Activated naive CD8-positive, alpha-beta T cell treated with anti-CD3 and anti-CD28 coated beads, Interleukin-2, amount 50 U/mL, for 16 hours (primary cell): ENCODE measurements around the gene UBAC1.

Source experiments
- DNase-seq: peaks from one replicate; pipeline ENCODE4 v3.0.0-alpha.2; 2020; ENCODE audit warnings: low read depth, low spot score

UBAC1 gene

DNA sequence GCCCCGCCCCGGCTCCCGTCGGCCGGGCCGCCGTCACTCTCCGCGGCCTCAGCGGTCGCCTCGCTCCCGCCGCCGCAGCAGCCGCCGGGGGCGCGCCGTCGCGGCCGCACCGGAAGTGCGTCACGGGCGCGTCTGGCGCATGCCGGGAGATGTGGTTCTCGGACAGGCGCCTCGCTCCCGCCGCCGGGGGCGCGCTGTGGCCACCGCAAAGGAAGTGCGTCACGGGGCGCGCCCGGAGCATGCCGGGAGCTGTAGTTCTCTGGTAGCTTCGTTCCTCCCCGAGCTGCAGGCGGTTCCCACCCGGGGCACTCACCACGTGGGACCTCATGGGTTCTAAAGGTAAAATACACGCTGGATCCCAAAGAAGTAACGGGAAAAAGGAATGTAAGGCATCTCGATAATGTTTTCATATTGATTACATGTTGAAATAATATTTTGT, at the start of gene UBAC1:
Gene UBAC1 (minus strand): TSS at position 97 of the 439 bp plus-strand sequence. CDS start 211 bp downstream, outside the sequence.
- peak; percentile 89 for DNase-seq

- DNase-seq, result no peak
These were observed 49.6 kb upstream of the UBAC1 start for GRCh38 chr9:136010615-136011361.

GRCh38 chr9:136010176-136010575, 49.0 kb upstream of the UBAC1 start:
- DNase-seq, result no peak

- DNase-seq, result no peak
These were observed 48.3 kb upstream of the UBAC1 start for GRCh38 chr9:136009516-136009915.

DNA sequence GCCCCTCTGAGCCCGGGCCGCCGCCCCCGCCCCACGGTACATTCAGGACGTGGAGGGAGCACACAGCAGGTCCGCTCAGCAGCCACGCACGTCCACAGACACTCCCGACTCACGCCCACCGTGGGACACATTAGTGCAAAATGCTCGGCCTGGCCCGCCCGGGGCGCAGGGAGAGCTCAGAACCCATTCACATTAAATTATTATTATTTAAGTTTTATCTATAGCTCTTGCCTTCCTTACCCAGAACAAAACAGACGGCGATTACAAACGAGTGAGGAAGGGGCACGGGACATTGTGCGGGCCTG, 47.5 kb upstream of the UBAC1 start:
- no peak for DNase-seq

DNA sequence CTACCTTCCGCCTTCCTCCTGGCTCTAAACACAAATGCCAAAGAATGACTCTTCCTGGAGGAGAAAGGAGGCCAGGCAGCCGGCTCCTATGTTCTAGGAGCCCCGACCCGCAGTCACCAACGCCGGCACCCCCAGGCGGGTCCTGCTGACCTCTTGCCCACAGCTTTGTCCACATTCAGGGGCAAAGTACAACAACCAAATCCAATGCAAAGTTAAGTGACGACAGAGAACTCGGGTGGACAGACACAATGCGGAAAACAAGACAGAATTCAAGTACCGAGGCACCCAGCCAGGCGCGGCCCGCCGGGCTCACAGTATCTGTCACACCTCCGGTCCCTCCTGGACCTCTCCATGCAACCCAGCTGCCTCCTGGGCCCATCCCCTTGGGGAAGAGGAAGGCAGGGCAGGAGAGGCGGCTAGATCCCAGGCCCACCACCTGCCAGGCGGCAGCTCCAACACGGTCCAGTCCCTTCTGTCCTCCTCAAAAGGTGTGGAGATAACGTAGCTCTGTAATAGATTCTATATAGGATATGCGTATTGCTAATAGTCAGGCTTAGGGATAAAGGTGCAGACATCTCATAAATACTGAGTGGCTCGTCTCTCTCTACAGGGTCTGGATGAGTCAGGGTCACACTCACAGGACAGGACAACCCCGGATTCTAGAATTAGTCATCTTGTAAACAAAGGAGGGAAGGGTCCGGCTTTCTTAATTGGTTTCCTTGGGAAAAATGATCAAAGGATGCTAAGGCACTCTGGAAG, 46.9 kb upstream of the UBAC1 start:
- DNase-seq, result no peak

DNA sequence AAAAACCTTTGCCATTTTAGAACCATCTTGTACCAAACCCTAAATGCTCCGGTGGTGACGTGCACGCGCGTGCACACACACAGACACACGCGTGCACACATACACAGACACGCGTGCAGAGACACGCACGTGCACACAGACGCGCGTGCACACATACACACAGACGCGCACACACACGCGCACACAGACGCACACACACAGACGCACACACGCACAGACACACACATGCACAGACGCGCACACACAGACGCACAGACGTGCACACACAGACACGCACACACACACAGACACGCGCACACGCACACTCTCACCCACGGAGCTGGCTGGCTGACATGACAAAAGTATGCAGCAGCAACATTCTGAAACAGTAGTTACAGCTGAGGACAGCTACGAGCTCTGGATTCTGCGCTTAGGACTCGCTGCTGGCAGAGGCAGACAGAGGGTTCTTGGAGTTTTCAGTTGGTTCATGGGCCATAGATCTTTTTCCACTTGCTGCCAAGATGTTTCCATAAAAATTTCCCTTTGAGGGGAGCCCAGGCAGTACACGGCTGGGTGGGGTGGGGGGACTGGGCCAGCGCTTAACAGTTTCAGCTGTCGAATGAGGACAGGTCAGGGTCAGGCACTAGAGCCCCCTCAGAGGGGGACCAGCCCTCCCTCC, 46.2 kb upstream of the UBAC1 start:
- DNase-seq, result no peak

DNA sequence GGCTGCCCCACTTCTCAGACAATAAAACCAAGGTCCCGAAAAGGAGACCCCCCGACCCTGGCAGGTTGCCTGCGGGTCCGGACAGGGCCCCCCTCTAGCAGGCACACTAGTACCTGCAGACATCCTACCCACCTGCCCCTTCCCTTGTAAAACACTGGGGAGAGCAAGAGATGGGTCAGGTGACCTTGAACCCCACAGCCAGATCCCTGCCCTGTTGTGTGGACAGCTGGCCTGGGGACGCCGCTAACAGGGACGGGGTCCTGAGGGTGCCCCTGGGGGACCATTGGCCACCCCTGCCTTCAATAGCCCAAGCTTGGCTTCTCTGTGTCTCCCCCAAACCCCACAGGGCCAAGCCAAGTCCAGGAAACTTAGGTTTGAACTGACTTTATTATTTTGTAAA, 45.0 kb upstream of the UBAC1 start:
- DNase-seq, result no peak

DNA sequence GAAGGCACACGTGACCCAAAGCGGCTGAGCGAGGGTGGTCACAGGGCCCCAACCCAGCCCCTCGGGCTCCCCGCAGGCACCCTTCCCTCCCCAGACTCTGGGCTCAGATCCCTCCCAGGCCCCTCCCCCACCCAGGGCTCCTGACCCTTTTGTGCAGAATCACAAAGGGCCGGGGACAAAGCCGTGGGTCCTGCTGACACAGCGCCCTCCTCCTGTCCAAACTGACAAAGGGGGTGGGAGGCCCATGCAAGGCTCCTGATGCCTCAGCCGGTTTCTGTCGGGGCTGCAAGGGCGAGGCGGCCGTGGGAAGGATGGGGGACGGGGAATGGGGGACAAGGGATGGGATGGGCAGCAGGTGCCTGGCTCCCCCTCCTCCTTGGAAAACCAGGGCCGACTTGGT, 43.5 kb upstream of the UBAC1 start:
- no peak for DNase-seq

GRCh38 chr9:136004219-136004618, 43.0 kb upstream of the UBAC1 start:
- no peak for DNase-seq

GRCh38 chr9:136003411-136004218, 42.4 kb upstream of the UBAC1 start:
- no peak for DNase-seq

GRCh38 chr9:136002881-136003280, 41.7 kb upstream of the UBAC1 start:
- DNase-seq, result no peak

- no peak for DNase-seq
These were observed 41.0 kb upstream of the UBAC1 start for GRCh38 chr9:136002215-136002614.

- DNase-seq, result no peak
These were observed 40.1 kb upstream of the UBAC1 start for GRCh38 chr9:136001231-136001630.

GRCh38 chr9:135998410-135999071, 37.4 kb upstream of the UBAC1 start:
- no peak for DNase-seq

- no peak for DNase-seq
These were observed 36.8 kb upstream of the UBAC1 start for GRCh38 chr9:135998016-135998380.

DNA sequence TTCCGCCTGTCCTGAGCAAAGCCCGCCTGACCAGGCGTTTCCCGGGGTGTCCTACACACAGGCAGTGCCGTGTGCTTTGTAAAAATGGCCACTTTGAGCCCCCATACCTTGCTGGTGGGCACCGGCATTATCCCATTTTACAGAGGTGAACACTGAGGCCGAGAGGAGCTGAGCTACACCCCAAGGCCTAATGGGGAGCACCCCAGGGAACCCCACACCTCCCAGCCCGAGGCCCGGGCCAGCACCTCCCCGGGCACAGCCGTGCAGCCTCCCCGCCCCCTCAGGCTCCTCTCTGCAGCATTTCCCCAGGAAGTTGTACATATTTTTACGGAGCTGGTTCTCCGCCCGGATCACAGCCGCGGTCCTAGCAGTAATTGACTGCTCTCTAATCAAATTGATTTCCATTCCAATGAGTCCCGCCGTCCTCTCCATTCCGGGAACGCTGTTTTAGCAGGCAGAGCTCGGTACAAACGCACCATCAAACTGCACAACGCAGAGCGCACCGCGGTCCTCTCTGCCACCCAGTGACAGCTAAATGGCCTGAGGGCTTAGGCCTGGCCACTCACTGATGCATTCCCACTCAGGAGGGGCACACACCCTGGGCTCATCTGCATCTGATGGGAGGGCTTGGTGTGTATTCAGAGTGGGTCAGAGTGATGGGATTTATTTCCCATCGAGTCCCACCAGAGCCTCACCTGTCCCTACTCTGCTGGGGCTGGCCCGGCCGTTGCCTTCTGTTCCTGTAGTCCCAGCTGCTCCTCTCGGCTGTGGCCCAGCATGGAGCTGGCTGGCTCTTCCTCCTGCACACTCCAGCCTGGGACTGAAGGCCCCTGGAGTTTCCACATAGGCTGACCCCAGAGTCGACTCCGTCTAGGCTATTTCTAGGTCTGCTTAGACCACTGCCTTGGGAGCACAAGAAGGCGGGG, 36.2 kb upstream of the UBAC1 start:
- DNase-seq, result no peak

DNA sequence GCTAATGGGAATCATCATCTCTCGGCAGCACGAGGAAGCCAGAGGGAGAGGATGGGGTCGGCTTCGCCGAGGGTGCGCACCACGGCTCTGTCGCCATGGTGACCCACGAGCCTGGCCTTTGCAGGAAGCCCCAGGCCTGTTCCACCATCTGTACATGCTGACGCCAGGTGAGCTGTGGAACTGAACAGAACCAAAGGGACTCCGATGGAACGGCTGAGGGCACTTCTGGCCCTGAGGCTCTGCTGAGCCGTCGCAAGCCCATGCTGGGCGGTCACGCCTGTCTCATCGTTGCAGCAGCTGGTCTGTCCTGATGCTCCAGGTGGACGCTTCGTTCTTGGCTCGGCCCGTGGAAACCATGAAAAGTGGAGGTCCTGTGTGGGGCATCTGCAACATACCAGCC, 34.6 kb upstream of the UBAC1 start:
- DNase-seq, result no peak

DNA sequence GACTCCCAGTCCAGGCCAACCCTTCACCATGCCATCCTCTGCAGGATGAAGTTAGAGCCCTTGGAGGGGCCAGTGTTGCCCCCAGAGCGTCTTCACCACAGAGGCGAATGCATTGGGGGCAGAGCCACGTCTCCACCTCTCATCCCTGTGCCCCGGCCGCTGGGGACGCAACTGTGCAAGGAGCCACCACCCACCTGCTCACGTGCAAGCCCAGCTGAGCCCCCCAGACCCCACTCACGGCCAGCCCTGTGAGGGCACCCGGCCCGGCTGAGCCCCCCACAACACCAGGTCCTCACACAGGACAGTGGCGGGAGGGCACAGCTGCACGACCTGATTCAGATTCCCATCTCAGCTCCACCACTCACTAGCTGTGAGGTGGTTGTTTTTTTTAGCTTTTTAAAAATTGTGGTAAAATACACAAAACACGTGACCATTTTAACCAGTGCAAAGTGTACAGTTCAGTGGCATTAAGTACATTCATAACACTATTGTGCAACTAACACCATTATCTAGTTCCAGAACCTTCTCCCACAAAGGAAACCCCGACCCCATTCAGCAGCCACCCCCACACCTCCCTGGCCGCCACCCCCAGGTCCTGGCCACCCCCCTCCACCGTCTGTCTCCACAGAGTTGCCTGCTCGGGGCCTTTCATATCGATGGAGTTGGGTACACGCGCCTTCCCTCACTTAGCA, 33.5 kb upstream of the UBAC1 start:
- no peak for DNase-seq
